Breast epithelium (tissue), 3 donors: Measurements from ENCODE around the gene MBD5.

Experiments used
- POLR2AphosphoS5 ChIP-seq, 3 donors: sonication (generic); formaldehyde crosslinking; IDR thresholded peaks; one replicate each; pipeline ENCODE4 v1.6.1; 2017; ENCODE audit warnings: antibody characterized with exemption in 3 of 3
- TF ChIP-seq, protein P1 (sequence below), 3 donors: fragments of 450-650 bp; IDR thresholded peaks; one replicate each; pipeline ENCODE4 v1.5.1; 2016 to 2017; ENCODE audit warnings: antibody characterized with exemption in 3 of 3, mild to moderate bottlenecking in 3 of 3, moderate library complexity in 3 of 3

- TF ChIP-seq, protein P1, sequence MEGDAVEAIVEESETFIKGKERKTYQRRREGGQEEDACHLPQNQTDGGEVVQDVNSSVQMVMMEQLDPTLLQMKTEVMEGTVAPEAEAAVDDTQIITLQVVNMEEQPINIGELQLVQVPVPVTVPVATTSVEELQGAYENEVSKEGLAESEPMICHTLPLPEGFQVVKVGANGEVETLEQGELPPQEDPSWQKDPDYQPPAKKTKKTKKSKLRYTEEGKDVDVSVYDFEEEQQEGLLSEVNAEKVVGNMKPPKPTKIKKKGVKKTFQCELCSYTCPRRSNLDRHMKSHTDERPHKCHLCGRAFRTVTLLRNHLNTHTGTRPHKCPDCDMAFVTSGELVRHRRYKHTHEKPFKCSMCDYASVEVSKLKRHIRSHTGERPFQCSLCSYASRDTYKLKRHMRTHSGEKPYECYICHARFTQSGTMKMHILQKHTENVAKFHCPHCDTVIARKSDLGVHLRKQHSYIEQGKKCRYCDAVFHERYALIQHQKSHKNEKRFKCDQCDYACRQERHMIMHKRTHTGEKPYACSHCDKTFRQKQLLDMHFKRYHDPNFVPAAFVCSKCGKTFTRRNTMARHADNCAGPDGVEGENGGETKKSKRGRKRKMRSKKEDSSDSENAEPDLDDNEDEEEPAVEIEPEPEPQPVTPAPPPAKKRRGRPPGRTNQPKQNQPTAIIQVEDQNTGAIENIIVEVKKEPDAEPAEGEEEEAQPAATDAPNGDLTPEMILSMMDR (IDR thresholded peaks at IDR 0.05), result no peak
- TF ChIP-seq POLR2AphosphoS5 (IDR thresholded peaks at IDR 0.05), result no peak
Observed at GRCh38 chr2:148007219-148007900, 13.5 kb upstream of the MBD5 start.
